Inferior parietal cortex (tissue), 1 donor: ENCODE data around the gene CDH13.

Experiments used
- DNase-seq: peaks from one replicate; pipeline ENCODE4 v3.0.0-alpha.2; 2016; ENCODE audit errors: extremely low spot score

Gene CDH13

DNA sequence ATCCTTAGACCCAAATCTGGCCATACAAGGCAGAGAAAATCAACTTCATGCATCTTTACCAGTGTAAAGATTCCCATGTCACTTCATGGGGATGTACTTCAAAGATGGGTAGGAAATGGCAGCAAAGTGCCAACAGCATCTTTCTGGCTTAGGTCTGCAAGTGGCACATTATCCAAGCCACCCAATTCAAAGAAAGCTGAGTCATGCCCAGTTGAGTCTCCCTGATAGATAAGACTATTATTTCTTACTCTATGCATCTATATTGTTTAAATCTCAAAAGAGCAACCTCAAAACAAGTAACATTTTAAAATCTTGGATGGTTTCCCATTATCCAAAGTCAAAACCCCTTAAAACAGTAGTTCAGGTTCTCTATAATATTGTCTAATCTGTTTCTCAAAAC is 1119.8 kb downstream of the CDH13 start:
- no peak for DNase-seq

GRCh38 chr16:83747936-83748335 is 1121.2 kb downstream of the CDH13 start:
- DNase-seq, result no peak

GRCh38 chr16:83755391-83755790 is 1128.6 kb downstream of the CDH13 start:
- DNase-seq, result no peak

GRCh38 chr16:83762141-83762991 is 1135.6 kb downstream of the CDH13 start:
- DNase-seq, result peak; percentile 42

- no peak for DNase-seq
These were observed 1136.2 kb downstream of the CDH13 start for GRCh38 chr16:83762992-83763358.

- no peak for DNase-seq
These were observed 1142.2 kb downstream of the CDH13 start for GRCh38 chr16:83768986-83769385.

DNA sequence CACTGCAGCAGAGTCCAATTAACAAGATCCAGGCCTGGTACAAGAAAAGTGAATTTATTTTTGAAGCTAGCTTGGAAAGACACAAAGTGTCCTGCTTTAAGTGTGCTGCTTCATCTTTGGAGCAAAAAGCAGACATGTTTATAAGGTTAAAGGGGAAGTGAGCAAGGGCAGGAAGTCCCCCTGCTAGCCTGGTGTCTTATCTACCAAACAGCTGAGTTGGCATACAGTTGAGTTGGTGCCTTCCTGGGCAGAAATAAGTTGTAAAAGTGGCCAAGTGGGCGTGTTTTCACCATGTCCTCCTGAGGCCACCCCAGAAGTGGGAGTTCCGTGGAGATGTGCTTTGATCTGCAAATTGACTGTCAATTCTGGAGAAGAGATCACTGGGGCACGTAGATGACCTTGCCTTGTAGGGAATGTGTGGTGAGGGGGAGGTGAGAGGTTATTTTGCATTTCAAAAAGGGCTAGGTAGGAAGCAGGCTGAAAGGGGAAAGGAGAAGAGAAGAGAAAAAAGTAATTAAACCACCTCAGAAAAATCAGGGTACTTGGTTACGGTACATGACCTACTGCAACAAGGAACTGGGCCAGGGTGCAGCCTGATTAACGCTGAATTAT is 1142.7 kb downstream of the CDH13 start:
- DNase-seq, result no peak

GRCh38 chr16:83771306-83771942 is 1144.7 kb downstream of the CDH13 start:
- DNase-seq, result peak; percentile 51

DNA sequence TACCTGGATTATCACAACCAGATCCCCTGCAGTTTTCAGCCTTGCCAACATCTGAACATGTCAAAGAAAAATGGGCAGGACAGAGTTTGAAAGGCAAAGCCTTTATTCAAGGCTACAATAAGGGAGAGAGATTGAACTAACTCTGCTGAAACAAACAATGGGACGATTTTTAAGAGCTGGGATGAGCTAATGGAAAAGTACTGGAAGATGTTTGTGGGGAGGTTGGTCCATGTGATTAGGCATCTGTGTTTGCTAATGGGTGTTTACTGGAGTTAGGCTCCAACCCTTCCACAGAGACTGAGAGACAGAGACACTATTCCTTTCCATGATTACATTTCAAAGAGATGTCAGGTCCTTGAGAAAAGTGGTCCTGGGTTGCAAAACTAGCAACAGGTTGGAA is 1146.0 kb downstream of the CDH13 start:
- DNase-seq, result peak; percentile 80

- no peak for DNase-seq
These were observed 1147.3 kb downstream of the CDH13 start for GRCh38 chr16:83774066-83774465.

DNA sequence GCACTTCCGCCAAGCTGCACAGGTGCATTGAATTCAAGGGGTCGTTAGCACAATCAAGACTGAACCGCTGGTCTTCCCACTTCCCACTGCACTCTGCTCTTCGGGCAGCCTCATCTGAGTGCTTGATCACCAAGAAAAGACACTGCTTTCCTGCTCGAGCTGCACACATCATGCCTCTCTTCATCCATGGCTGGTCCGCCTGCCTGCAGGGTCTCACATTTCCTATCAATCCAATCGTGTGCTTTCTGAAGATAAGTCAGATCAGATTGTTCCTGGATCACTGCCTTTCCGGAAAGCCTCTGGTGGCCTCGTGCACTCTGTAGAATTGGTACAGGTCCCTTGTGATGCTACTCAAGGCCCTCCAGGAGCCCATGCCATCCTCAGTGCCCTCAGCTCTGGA is 1150.2 kb downstream of the CDH13 start:
- no peak for DNase-seq

DNA sequence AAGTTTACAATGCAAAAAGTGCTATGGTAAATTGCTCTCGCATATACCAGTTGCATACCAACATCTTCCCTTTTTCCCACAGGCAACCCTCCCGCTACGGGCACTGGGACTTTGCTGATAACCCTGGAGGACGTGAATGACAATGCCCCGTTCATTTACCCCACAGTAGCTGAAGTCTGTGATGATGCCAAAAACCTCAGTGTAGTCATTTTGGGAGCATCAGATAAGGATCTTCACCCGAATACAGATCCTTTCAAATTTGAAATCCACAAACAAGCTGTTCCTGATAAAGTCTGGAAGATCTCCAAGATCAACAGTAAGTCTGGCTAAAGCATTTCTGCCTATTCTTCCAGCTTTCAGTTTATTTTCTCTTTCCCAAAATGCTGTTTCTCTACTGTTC is 1153.1 kb downstream of the CDH13 start:
- peak; percentile 34 for DNase-seq

GRCh38 chr16:83785455-83785854 is 1158.7 kb downstream of the CDH13 start:
- DNase-seq, result no peak

- no peak for DNase-seq
These were observed 1163.1 kb downstream of the CDH13 start for GRCh38 chr16:83789642-83790401.

DNA sequence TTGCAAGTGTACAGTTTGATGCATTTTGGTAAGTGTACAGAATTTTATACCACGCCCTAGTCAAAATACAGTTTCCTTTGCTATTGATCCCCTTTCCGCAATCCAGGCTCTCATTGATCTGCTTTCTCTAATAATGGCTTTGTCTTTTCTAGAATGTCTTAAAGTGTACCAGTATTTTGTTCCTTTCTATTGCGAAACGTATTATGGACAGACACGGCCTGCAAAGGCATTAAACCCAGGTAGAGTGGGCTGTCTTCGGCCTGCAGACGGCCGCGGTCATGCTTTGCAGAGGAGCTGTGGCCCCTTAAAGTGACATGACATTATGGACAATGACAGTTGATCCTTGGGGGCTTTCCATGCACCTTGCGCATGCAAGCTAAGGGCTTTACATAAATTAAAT is 1165.1 kb downstream of the CDH13 start:
- no peak for DNase-seq

DNA sequence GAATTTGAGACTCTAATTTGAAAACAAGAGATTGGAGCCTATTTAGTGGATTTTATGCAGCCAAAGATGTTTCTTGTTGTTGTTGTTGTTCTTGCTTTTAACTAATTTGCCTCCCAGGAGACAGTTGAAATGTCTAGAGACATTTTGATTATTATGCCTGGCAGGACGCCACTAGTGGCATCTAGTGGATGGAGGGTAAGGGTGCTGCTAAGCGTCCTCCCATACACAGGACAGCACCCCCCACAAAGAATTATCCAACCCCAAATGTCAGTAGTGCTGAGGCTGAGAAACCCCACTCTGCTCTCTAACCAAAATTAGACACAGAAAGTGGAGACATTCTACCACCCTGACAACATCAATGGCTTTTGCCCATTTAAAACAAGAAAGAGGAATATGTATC is 1165.6 kb downstream of the CDH13 start:
- DNase-seq, result no peak

DNA sequence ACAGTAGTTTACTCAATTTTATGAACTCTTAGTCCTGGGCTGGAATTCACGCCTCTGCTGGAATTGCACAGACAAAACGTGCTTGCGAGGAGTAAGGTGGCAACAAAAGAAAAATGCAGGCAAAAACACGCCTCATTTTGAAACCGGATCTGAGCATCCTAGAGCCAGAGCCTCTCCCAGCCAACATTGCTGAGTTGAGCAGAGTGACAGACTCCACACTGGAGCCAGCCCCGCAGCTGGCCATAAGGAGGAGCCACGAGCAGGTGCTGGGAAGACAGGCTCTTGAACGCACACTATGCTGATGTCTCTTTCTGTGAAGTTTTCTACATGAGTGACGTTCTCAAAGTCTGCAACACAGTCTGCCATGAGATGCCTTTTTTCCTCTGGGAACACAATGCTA is 1166.4 kb downstream of the CDH13 start:
- no peak for DNase-seq

DNA sequence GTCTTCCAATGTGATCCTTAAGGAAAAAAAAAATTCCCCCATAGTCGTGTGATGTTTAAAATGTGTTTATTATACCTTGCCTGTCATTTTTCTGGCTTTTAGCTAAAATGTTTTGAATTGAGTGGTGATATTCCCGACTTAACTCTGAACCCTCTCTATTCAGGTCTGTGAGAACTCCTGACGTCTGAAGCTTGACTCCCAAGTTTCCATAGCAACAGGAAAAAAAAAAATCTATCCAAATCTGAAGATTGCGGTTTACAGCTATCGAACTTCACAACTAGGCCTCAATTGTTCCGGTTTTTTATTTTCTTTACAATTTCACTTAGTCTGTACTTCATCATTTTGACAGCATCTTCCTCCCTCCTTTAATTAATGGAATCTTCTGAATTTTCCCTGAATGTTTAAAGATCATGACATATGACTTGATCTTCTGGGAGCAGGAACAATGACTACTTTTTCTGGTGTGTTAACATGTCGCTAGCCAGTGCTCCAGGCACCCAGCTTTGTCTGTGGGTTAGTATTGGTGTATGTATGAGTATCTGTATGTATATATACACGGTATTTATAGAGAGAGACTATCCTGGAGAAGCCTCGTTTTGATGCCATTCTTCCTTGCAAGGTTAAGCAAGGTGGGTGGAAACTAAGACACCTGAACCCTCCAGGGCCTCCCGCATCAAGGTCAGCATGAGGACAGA is 1168.2 kb downstream of the CDH13 start:
- DNase-seq, result no peak

DNA sequence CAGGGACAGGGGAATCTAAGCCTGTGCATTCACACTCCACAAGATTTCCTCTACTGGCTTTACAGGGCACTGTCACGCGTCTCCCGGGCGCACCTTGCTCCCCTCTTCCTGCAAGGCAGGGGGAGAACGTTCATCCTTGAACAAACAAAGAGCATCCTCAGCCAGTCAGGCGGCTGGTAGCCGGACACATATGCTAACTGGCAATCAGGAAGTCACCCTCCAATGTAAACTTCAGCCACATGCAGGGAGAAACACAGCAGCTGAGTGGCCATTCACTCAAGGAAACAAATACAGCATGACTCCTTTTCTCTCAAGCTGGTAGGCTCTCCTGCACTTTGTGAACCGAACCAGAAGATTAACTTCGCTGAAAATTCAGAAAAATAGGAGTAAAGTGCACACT is 1170.2 kb downstream of the CDH13 start:
- no peak for DNase-seq

GRCh38 chr16:83799336-83799735 is 1172.6 kb downstream of the CDH13 start:
- no peak for DNase-seq

GRCh38 chr16:83802135-83802534 is 1175.4 kb downstream of the CDH13 start:
- DNase-seq, result no peak
